SU-DHL-6 (cell line): ENCODE results near the gene KLB.

Source experiments
- H2AFZ ChIP-seq: fragments of 200-600 bp; sonication (generic); 2 replicates; pipeline ENCODE4 v1.6.1; 2014; ENCODE audit warnings: low read depth, mild to moderate bottlenecking, moderate library complexity, mixed read lengths, antibody characterized with exemption, low read length; ENCODE audit not compliant: severe bottlenecking
- H3F3A ChIP-seq: fragments of 200-600 bp; shearing (Covaris generic); 2 replicates; pipeline ENCODE4 v1.6.0; 2016; ENCODE audit warnings: antibody characterized with exemption, mild to moderate bottlenecking; ENCODE audit not compliant: insufficient read depth
- H3K27ac ChIP-seq: fragments of 200-600 bp; sonication (generic); 2 replicates; pipeline ENCODE4 v1.5.1; 2016; ENCODE audit warnings: low read depth, mild to moderate bottlenecking, low read length, moderate library complexity, mixed read lengths
- H3K27me3 ChIP-seq: fragments of 200-600 bp; sonication (generic), shearing (Covaris generic); 2 replicates; pipeline ENCODE4 v1.6.0; 2014; ENCODE audit warnings: mild to moderate bottlenecking, low read length
- H3K36me3 ChIP-seq: fragments of 200-600 bp; sonication (generic); 2 replicates; pipeline ENCODE4 v1.6.1; 2014; ENCODE audit warnings: mild to moderate bottlenecking, low read length, mixed read lengths
- H3K4me2 ChIP-seq: fragments of 300-600, 200-600 bp; shearing (Covaris generic), sonication (generic); 2 replicates; pipeline ENCODE4 v1.6.0; 2014; ENCODE audit warnings: low read length, low read depth, mild to moderate bottlenecking; ENCODE audit not compliant: poor library complexity, severe bottlenecking
- H3K4me3 ChIP-seq: fragments of 200-600 bp; sonication (generic); 2 replicates; pipeline ENCODE4 v1.5.1; 2014; ENCODE audit warnings: antibody characterized with exemption, low read length, mild to moderate bottlenecking, mixed read lengths; ENCODE audit not compliant: insufficient read depth, poor library complexity, severe bottlenecking
- H3K79me2 ChIP-seq: fragments of 200-600 bp; sonication (generic); 2 replicates; pipeline ENCODE4 v1.6.1; 2014; ENCODE audit warnings: mild to moderate bottlenecking, low read length, moderate library complexity; ENCODE audit not compliant: insufficient read depth
- H3K9ac ChIP-seq: fragments of 200-600 bp; sonication (generic); 2 replicates; pipeline ENCODE4 v1.7.0; 2014; ENCODE audit warnings: mild to moderate bottlenecking, low read length
- H3K9me2 ChIP-seq: fragments of 200-600 bp; sonication (generic); replicated peaks from 2 replicates; pipeline ENCODE4 v1.6.1; 2014; ENCODE audit warnings: low read length; ENCODE audit not compliant: insufficient read depth
- H3K9me3 ChIP-seq: fragments of 200-600 bp; sonication (generic); 2 replicates; pipeline ENCODE4 v1.6.1; 2014; ENCODE audit warnings: low read length, mixed read lengths; ENCODE audit not compliant: insufficient read depth
- H4K20me1 ChIP-seq: fragments of 200-600 bp; sonication (generic); 2 replicates; pipeline ENCODE4 v1.6.1; 2014; ENCODE audit warnings: low read depth, mild to moderate bottlenecking, antibody characterized with exemption, low read length, moderate library complexity, mixed read lengths
- EZH2phosphoT487 ChIP-seq: fragments of 200-600 bp; sonication (generic), shearing (Covaris generic); conservative IDR thresholded peaks from 2 replicates; pipeline ENCODE4 v1.6.1; 2018; ENCODE audit warnings: mild to moderate bottlenecking, antibody characterized with exemption, low read length, moderate library complexity, mixed read lengths
- TF ChIP-seq, protein P1 (sequence below): fragments of 200-600 bp; sonication (generic); IDR thresholded peaks from one replicate; pipeline ENCODE4 v1.5.1; 2017; ENCODE audit warnings: antibody characterized with exemption, mild to moderate bottlenecking, low read length, moderate library complexity; ENCODE audit not compliant: insufficient read depth, poor library complexity, severe bottlenecking

The KLB gene

DNA sequence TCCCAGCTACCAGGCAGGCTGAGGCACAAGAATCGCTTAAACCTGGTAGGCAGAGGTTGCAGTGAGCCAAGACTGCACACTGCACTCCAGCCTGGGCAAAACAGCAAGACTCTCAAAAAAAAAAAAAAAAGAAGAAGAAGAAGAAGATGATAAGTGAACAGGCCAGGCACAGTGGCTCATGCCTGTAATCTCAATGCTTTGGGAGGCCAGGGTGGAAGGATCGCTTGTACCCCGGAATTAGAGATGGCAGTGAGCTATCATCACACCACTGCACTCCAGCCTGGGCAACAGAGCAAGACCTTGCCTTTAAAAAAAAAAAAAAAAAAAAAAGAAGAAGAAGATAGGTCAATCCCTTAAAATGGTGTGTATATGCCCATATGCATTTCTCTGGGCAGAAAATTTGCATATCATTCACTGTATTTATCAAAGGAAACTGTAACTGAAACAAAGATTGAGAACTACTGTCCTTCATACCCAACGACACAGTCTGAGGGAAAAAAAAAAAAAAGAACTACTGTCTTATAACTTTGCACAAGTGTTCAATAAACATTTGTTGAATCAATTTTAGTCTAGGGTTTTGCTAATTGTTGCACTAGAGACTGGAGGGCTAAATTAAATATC is 42.8 kb upstream of the KLB start:
- no peaks in the 10 kb centered on the region; the same call in 1 of the 2 replicates for H4K20me1 ChIP-seq
- H3K27me3 ChIP-seq: no peaks in the 10 kb centered on the region

DNA sequence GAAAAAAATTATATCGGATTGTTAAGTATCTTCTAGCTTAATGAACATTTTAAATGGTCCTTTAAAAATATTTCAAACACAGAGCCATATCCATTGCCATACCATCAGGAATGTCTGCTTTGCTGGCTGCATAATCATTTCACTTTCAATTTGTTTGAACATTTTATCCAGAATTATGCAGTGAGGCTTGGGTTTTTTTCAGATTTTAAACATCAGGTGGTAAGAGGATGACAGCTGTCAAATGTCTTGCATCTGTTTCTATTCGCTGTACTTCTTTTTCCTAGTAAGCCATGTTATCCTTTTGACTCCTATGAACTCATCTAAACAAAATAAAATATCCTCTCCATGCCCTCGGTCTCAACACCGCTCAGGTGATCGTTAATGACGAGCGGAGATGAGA is 41.4 kb upstream of the KLB start:
- no peak for TF ChIP-seq EZH2phosphoT487
- TF ChIP-seq, protein P1, sequence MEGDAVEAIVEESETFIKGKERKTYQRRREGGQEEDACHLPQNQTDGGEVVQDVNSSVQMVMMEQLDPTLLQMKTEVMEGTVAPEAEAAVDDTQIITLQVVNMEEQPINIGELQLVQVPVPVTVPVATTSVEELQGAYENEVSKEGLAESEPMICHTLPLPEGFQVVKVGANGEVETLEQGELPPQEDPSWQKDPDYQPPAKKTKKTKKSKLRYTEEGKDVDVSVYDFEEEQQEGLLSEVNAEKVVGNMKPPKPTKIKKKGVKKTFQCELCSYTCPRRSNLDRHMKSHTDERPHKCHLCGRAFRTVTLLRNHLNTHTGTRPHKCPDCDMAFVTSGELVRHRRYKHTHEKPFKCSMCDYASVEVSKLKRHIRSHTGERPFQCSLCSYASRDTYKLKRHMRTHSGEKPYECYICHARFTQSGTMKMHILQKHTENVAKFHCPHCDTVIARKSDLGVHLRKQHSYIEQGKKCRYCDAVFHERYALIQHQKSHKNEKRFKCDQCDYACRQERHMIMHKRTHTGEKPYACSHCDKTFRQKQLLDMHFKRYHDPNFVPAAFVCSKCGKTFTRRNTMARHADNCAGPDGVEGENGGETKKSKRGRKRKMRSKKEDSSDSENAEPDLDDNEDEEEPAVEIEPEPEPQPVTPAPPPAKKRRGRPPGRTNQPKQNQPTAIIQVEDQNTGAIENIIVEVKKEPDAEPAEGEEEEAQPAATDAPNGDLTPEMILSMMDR: no peak
- H3K36me3 ChIP-seq: no peaks in the 10 kb centered on the region
- H3K9ac ChIP-seq: peak overlapping the region; percentile 79
- H3K9me3 ChIP-seq: no peaks in the 10 kb centered on the region
- peak overlapping the region; percentile 85 for H3K27ac ChIP-seq
- no peaks in the 10 kb centered on the region for H3K27me3 ChIP-seq
- H2AFZ ChIP-seq: no peak overlapping the region
- H4K20me1 ChIP-seq: no peaks in the 10 kb centered on the region; the same call in 1 of the 2 replicates
- H3K4me2 ChIP-seq: peak overlapping the region; percentile 93
- H3F3A ChIP-seq: peaks cover 57% of the 10 kb centered on the region
- peak overlapping the region; percentile 86 for H3K4me3 ChIP-seq
- no peaks in the 10 kb centered on the region for H3K9me2 ChIP-seq
- peaks cover 52% of the 10 kb centered on the region for H3K79me2 ChIP-seq

More for the DNA sequence above, 42.8 kb upstream of the KLB start:
- Histone ChIP-seq H3K4me3 (peak overlapping the region; percentile 86), H3K79me2 (peaks cover 64% of the 10 kb centered on the region), H2AFZ (no peak overlapping the region), H3F3A (peaks cover 62% of the 10 kb centered on the region), H3K27ac (peak overlapping the region; percentile 85), H3K9me3 (no peaks in the 10 kb centered on the region), H3K36me3 (no peaks in the 10 kb centered on the region), H3K9ac (peak overlapping the region; percentile 79), H3K9me2 (no peaks in the 10 kb centered on the region), H3K4me2 (peak overlapping the region; percentile 93)
- TF ChIP-seq EZH2phosphoT487: no peak

DNA sequence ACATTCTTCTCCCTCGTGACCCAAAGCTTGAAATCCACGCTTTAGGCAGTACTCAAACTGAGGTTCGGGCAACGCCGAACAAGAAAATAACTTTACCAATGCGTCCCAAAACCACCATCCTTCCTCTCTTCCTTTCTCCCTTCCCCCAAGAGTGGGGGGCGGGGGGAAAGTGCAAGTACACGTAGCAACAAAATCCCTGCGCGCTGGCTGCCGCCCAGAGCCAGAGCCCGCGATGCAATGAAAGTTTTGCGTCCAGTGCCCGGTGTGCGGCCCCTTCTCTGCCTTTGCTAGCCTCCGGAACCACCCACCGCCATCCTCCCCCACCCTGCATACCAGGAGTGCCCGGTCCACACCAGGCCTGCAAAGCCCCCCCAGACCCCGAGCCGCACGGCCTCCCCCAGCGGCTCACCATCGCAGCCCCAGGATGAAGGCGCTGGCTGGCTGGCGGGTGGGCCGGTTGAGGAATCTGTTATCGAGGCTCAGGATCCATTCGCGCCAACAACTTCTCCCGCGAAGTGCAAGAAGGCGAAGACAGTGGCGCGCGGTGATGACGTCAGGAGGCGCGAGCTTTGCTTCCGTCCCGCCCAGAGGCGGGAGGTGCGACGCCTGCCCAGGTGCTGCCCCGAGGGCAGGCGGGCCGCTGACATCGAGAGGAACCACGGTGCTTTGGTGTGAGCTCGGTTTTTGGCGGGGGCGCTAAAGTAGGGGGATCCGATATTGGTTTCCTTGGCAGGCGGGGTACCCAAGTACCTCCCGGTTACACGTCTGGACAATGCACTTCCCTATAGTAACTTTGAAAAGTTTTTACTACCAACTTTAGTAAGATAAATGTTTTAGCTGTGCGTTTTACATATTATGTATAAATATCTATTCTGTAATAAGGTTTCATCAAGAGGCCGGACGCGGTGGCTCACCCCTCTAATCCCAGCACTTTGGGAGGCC is 40.6 kb upstream of the KLB start, which contains the start of gene RFC1:
Gene RFC1, minus strand, starts transcription at position 533 of the 942 bp plus-strand sequence. Its CDS starts 121 bp downstream, at position 412.
- H3K27me3 ChIP-seq: no peaks in the 10 kb centered on the region
- H2AFZ ChIP-seq: peak within 1 kb of the TSS; percentile 50
- peaks cover 49% of the 10 kb centered on the region for H3F3A ChIP-seq
- H3K9me3 ChIP-seq: 0 out of 2 replicates have a peak, but pooled peaks cover 7% of the 10 kb centered on the region
- H3K9me2 ChIP-seq: no peaks in the 10 kb centered on the region
- no peaks in the 10 kb centered on the region for H3K36me3 ChIP-seq
- H3K9ac ChIP-seq: peak within 1 kb of the TSS; percentile 79
- H4K20me1 ChIP-seq: no peaks in the 10 kb centered on the region; the same call in 1 of the 2 replicates
- peak within 1 kb of the TSS; percentile 85 for H3K27ac ChIP-seq
- peak within 1 kb of the TSS; percentile 93 for H3K4me2 ChIP-seq
- TF ChIP-seq, protein P1: no peak
- no peak for TF ChIP-seq EZH2phosphoT487
- H3K4me3 ChIP-seq: peak within 1 kb of the TSS; percentile 86
- H3K79me2 ChIP-seq: peaks cover 48% of the 10 kb centered on the region
